GDM1 (cell line): ENCODE measurements around the gene PPME1.

Experiments used
- DNase-seq: peaks from one replicate; lab custom pipeline; 2025; lab: John Stamatoyannopoulos, UW

The PPME1 gene

DNA sequence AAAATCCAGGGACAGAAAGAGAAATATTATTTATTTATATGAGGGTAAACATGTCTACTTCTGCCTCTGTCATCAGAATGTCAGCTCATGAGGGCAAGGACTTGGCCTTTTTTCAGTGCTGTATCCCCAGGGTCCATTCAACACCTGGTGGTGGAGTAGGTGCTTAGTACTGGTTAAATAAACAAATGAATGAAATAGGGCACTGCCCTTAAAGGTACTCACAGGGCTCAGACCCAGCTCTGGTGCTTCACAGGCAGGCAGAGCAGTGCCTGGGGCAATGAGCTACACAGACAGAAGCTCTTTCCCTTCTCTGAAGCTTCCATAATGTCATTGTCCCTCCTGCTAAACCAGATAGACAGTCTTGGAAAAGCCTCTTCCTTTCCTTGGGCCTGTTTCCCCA, 109.4 kb downstream of the PPME1 start:
- DNase-seq, result no peak

GRCh38 chr11:74282421-74282820, 111.3 kb downstream of the PPME1 start:
- DNase-seq, result no peak

DNA sequence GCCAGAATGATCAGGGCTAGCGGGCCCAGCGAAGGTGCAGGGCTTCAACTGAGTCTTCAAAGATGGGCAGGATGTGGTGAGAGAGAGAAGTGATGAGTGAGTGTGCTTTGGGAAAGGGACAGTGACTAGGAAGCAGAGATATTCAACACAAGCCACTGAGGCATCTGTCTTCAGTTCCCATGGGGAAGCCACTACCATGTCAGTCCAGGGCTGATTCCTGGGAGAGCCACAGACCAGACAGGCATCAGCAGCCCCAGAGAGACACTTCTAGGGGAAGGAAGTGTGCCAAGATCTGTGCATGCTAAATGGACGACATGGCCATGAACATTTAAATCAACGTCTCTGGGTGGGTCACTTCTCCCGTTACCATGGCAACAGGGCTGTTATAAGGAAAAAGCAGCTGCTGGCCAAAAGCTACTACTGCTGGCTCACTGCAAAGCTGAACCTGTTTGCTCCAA, 111.9 kb downstream of the PPME1 start:
- DNase-seq, result no peak

DNA sequence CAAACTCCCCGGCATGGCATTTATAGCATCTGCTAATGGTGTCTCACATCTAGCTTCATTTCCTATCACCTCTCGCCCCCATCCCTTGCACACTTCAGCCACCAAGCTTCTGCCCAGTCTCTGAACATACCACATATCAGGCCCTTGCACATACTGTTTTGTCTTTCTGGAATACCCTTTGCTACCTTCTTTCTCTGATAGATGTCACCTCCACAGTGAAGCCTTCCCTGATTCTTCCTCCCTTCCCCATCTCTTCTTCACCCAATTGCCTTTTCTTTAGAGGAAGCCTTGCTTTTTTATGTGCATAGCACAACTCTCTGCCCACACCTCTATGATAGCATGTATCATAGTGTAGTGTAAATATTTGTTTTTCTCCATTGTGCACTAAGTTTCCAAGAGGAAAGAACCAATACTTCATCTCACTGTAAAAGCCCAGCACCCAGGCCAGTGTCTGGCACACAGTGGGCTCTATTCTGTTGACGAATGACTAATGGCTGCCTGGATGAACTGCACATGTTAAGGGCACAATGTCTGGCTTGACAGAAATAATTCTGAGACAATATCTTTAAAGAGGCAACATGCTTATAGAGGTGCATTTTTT, 112.6 kb downstream of the PPME1 start:
- DNase-seq, result no peak

DNA sequence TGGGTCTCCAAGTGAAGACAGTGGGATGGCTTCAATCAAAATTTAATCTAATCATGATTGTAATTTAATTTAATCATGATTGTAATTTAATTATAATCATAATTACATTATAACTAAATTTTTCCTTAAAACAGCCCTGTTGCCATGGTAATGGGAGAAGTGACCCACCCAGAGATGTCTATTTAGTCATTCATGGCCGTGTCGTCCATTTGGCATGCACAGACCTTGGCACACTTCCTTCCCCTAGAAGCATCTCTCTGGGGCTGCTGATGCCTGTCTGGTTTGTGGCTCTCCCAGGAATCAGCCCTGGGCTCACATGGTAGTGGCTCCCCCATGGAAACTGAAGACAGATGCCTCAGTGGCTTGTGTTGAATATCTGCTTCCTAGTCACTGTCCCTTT, 113.4 kb downstream of the PPME1 start:
- no peak for DNase-seq

- no peak for DNase-seq
These were observed 117.1 kb downstream of the PPME1 start for GRCh38 chr11:74288161-74288560.

DNA sequence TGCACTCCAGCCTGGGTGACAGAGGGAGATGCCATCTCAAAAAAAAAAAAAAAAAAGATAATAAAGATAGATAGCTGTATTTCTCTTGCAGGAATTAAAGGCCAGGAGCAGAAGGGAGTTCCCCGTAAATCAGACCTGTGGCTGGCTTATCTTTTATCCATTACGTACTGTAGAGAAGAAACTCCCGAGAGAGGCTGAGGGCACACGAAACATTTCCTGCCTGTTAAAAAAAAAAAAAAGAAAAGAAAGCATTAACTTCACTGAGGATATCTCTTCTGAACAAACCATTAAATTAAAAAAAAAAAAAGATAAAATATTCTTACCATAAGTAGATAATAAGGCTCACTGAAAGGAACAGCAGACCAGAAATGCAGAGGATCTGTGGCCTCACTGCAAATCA, 117.8 kb downstream of the PPME1 start:
- no peak for DNase-seq

DNA sequence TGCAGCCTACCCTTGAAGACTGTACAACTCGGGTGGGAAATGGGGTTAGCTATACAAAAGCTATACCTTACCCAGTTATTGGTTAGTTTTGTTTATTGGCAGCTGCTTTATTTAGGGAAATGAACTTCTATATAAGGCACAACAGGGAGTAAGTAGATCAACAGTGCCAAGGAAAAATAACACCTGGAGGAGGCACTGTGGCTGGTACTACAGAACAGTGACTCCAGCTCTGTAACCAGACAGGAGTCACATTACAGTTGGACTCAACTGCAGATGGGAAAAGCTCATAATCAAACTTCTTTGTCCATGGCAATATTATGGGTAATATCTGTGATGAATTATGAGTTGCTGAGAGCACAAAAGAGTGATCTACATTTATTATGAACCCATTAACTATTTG, 126.4 kb downstream of the PPME1 start:
- no peak for DNase-seq

DNA sequence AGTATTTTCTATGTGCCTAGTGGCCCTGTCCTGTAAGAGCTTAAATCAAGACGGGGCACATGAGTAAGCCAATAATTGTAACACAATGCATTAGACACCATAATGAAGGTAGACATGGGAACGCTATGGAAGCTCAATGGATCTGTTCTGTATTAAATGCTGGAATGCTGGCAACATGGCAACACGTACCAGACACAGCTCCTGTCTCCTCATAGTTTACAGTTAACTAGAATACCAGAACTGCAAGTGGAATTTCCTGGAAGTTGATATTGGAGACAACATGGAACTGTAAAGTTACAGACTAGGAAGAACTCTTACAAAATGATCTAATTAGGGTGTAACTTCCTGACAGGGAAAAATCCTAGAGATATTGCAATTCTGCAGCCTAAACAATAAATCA, 127.9 kb downstream of the PPME1 start:
- DNase-seq, result no peak
